Measurements from ENCODE around the gene ELMO1. TPM values are rescaled to one million over a fixed set of nuclear protein-coding genes. Genes with fewer than 3 reads are reported as not detected.

ELMO1 gene
- total and polyA plus RNA-seq, 2 of the 13 experiments (the other 11 are each of a cell fraction or from before 2014, with no cell fraction given) = 0.11 to 0.17 TPM

GRCh38 chr7:36972140-36972518, 476.5 kb downstream of the ELMO1 start (continued):
- TF ChIP-seq ZKSCAN5 (CRISPR knock-in tag; IDR thresholded peaks at IDR 0.05) = no peak
- no peak for TF ChIP-seq STAT6 (CRISPR knock-in tag; IDR thresholded peaks at IDR 0.05; ENCODE audit: borderline replicate concordance)
- no peak for TF ChIP-seq ZGPAT (CRISPR knock-in tag; IDR thresholded peaks at IDR 0.05)
- peak; percentile 34; the same call in 1 of the 2 replicates for TF ChIP-seq KLF6 (CRISPR knock-in tag; IDR thresholded peaks at IDR 0.05)
- no peak for TF ChIP-seq FOXA1 (IDR thresholded peaks at IDR 0.05)
- peak; percentile 70 for TF ChIP-seq FOXA1 (CRISPR knock-in tag; IDR thresholded peaks at IDR 0.05)
- TF ChIP-seq ZNF292 (CRISPR knock-in tag; IDR thresholded peaks at IDR 0.05; ENCODE audit: borderline replicate concordance, low read depth) = peak; percentile 81; the same call in 1 of the 2 replicates
- TF ChIP-seq MIXL1 (CRISPR knock-in tag; IDR thresholded peaks at IDR 0.05) = peak; percentile 99
- no peak for TF ChIP-seq SKI (IDR thresholded peaks at IDR 0.05; ENCODE audit: partially characterized antibody)
- TF ChIP-seq ZNF766 (CRISPR knock-in tag; IDR thresholded peaks at IDR 0.05; ENCODE audit: borderline replicate concordance) = no peak
- peak; percentile 45 for TF ChIP-seq HNF1B (CRISPR knock-in tag; IDR thresholded peaks at IDR 0.05)
- peak in 1 of 2 experiments; percentile 70; a peak in 1 of 4 replicates for TF ChIP-seq ATF4 (CRISPR knock-in tag; IDR thresholded peaks at IDR 0.05)
- no peak for TF ChIP-seq MLLT10 (CRISPR knock-in tag; IDR thresholded peaks at IDR 0.05)
- TF ChIP-seq ZBTB21 (CRISPR knock-in tag; IDR thresholded peaks at IDR 0.05) = no peak
- TF ChIP-seq ZNF543 (CRISPR knock-in tag; IDR thresholded peaks at IDR 0.05) = no peak
- no peak for TF ChIP-seq ZNF770 (CRISPR knock-in tag; IDR thresholded peaks at IDR 0.05)
- TF ChIP-seq ZNF496 (CRISPR knock-in tag; IDR thresholded peaks at IDR 0.05; ENCODE audit: insufficient replicate concordance) = no peak
- TF ChIP-seq NCOR1 (IDR thresholded peaks at IDR 0.05; ENCODE audit: borderline replicate concordance, low read length) = no peak

Data from HepG2 (cell line).